Stimulated activated CD4-positive, alpha-beta T cell treated with anti-CD3 and anti-CD28 coated beads, TNF-alpha, amount 100 ng/mL, for 1 hour (primary cell): ENCODE measurements around the gene MEF2D.

Experiments used
- DNase-seq, 3 donors: peaks; one replicate each; pipeline ENCODE4 v3.0.0-alpha.2; 2020; ENCODE audit warnings: low read depth in 3 of 3, low spot score in 1 of 3

Gene MEF2D

DNA sequence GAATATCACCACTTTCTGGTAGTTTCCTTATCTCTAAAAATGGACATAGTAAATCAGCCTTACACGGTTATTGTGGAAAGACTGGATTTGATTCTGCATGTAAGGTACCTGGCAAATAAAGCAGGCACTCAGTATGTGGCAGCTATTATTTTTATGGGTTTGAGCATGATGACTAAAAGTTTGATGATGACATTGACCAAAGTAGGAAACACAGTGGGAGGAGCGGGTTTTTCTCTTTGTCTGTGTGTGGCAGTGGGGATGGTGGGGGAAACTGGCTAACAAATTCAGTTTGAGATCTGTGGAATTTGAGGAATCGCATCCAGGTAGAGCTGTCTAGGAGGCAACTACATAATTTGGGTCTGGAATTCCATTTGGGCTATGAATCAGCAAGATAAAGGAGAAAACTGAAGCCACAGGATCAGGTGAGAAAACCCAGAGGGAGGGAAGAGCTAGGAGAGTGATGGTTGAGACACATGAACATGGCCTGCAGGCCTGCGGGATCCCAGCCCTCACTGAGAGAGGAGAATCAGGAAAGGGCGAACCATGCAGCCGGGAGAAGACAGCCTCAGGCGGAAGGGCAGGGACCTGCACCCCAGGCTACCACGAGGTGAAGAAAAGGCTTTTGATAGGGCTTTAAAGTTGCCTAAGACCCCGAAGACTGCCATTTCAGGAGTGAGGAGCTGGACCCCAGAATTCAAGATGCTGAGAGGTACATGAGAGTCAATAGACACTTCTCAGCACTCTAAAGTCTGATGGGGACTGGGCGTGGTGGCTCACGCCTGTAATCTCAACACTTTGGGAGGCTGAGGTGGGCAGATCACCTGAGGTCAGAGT, 52.2 kb downstream of the MEF2D start:
- no peak for DNase-seq

DNA sequence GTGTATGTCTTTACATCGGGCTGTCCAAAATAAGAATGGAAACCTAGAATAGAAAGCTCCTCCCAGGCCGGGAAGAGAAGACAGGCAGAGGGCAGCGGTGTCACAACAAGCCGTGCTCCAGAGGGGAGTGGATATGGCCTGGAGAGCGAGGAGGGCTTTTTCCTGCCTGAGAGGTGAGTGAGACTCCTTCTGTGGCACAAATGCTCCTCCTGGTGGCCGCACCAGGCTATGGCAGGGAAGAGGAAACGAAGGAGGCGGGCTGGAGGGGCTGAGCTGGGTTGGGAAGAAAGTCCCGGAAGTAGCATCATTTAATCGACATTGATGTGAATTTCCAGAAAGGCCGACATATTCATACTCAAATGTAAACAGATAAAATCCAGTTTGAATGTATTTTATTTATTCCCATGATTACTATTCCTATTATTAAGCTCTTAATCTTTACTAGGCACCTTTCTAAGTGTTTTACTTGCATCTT, 54.7 kb downstream of the MEF2D start:
- DNase-seq = peak; percentile 38 to 74 (median 55)

DNA sequence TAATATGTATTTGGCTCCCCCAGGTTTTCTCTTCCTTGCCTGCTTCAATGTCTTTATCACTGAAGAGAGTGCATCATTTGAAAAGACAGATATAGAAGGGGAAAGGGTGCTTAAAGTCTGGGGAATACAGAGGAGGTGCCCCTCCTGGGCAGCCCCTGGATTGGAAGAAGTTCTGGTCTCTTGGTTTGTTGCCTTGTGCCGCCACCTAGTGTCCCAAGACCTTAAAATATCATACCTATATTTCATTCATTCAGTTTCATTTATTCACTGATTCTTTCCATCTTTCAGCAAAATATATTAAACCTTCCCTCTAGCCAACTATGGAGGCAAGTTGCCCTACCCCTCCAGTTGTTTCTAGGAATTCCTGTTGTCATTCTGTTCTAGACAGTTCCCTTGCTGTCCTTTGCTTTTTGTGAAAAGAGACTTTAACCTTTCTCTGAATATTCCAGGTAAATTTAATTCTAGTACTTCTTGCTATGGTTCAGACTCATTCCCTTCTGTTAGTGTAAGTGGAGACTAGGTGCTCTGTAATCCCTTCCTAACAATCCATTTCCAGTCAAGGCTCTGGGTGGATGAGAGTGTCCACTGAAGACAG, 56.1 kb downstream of the MEF2D start:
- no peak for DNase-seq

DNA sequence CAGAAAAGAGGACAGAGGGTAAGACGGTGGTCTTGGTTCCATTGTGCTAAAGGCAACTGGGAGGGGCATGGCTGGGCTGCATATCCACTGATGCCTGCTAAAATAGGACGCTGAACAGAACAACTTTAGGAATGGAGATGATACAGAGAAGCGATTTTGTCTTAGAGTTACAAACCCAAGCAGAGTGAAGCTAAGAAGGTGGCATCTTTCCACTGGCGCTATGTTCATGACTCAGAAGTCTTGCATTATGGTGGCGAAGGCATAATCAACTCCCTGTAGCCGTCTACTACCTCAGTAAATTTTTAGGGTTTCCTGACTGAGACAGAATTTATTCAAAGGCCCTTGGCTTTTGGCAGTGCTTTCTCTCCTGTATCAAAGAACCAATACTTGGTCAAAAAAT, 57.3 kb downstream of the MEF2D start:
- DNase-seq = no peak

DNA sequence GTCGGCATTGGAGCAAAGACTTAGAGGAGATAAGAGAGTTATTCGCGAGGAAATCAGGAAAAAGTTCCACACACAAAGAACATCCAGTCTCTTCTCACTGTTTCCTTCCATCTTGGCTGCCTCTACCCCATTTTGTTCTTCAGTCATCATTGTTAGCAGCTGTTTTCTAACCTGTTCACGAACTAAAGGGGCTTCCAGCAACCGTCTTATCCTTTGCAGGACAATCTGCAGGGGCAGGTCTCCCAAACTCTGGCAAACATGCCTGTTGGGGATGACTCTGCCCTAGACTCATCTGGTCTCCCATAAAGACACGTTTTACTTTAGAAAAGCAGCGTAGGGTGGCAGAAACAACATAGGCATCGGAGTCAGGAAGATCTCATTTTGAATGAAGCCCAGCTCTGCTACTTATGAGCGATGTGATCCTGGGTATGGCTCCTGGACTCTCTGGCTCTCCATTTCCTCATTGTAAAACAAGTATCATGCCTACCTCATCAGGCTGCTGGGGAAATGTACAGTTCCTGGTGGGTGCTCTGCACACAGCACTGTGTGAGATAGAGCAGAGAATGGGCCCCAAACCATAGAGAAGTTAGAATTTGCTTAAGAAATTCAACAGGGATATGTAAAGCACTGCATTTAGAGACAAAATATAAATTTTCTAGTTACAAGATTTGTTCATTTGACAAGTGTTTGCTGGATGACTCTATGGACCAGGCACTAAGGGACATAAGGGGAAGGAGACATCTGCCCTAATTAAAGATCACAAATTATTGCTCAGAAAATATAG, 59.7 kb downstream of the MEF2D start:
- DNase-seq = no peak

DNA sequence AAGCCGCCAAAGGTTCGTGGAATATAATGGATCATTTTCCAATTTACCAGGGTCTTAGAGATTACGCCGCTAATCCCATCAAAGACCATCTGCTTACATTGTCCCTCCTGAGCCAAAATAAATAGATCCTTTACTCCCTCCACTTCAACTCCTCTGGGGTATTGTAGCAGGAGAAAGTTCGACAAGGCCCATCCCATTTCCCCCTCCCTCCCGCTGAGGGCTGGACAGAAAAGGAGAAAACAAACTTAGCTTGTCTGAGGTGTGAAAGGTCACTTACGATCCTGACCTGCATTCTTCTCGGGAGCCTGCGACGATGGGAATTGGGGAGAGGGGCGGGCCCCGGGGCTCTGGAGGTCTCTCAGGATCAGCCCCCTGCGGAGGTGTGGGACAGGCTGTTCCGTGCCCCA, 60.8 kb downstream of the MEF2D start:
- DNase-seq = no peak

DNA sequence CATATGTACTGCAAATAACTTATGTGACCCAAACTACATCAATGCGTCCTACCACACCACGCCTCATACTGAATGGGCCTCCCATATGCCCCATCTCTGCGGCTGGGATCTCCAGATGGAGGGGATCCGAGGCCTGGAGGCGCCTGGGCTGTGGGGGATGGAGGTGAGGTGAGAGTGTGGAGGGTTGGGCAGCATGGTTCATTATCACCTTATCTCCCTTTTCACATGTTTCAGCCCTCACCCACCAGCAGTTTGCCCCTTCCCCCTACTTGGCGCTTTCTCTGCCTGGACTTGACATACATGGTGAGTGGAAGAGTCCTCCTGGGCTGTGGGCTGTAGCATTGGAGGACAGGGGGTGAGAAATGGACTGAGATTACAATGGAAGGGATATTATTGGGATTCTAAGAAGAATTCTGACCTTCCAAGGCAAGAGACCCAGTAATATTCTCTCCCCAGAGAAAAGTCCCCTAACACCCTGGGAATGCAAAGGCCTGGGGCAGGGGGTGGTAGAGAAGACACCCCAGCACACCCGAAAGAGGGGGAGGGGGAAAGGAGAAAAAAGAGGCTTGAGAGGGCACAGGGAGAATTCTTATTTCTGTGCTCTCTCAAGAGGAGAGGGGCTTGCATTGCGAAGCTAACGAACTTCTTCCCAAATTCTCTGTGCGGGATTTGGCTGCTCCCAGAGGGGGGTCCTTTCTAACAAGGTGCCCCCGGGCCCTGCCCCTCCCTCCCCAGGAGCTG, 61.4 kb downstream of the MEF2D start:
- no peak for DNase-seq

DNA sequence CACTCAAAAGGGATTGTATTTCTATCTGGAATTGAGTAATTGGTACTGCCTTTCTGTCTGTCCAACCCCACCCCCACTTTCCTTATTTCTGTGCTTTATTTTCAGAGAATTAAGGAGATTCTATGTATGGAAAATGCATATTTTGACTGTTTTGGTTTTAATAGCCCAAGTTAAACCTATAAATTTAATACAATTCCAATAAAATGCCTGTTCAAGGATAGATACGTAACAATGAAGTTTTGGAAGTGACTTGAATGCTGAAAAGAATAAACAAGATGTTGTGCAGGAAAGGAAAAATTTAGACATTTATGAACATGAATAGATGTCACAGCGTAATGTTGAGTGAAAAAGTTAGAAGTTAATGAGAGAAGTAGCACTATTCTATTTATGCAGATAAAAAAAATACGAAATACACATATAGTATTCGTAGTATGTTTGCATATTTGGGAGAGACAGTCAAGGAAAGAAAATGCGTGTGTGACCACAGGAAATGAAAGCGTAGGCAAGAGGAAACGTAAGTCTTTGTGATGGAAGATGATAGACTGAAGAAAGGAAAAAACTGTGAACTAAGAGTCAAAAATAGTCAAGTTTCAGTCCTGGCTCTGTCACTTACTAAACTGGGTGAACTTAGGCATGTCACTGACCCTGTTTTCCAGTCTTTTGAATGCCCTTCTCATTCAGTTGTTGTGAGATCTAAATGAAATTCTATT, 62.1 kb downstream of the MEF2D start:
- no peak for DNase-seq

DNA sequence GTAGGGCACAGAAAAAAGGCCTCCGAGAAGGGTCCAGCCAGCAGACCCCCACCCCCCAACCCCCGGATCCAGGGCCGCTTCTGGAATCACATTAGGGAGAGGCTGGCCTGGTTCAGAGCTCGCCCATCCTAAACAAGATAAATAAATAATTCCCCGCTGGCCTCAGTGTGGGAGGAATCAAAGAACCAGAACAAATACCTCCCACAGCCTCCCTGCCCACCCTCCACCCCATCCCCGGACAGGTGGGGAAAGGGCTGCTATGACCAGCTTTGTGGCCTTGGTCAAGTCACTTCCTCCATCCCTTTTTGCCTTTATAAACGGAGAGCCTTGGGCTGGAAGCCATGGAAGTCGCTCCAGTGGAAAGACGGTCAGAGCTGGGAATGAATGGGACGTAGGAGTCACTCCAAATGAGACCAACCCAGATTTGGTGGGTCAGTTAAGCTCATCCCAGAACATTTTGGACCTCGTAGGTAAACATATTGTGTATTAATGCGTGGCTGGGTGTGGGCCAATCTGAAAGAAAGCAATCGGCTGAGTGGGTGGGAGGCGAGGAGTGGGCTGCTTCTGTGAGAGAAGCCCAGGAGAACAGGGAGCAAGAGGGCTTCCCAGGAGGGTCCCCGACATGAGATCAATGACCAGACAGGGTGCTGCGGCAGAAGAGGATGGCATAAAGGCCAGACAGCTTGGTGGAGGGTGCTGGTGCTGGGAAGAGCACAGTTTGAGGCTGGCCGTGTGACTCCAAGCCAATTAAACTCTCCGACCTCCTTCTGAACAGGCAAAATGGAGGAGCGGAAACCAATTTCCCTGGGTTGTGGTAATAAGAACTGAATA, 63.3 kb downstream of the MEF2D start:
- no peak for DNase-seq

DNA sequence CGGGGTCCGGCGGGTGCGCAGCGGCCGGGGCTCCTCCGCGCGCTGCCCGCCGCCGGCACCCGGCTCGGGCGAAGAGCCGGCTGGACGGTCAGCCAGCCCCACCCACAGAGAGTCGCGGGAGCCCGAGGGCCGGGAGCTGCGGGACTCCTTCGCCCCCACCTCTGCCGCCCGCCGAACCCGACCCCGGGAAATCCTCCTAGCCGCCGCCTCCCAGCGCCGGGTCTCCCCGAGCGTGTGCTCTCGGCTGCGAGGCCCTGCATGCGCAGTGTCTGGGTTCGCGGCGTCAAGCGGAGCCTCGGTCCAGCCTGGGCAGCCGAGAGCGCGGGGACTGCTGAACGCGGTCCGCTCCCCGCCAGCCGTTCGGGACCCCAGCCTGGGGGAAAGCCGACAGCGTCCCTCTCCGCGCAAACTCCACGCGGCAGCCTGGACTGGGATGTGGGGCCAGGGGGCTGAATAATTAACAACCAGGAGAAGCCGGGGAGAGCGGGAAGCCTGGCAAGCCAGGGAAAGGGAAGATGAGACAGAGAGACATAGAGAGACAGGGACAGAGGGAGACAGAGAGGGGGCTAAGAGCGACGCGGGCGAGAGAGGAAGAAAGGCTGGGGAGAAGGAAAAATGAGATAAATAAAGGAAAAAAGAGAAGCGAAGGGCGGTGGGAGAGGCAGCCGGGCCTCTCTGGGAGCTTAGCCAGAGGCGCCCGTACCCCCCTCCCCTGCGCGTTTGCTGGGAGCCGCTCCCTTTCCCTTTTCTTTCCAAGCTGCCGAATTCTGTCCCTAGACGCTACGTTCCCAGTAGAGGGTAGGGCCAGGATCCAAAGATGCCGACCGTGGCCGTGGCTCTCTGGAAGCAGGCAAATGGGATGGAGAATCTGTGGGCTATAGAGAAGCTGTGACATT, 64.2 kb downstream of the MEF2D start:
- no peak for DNase-seq

DNA sequence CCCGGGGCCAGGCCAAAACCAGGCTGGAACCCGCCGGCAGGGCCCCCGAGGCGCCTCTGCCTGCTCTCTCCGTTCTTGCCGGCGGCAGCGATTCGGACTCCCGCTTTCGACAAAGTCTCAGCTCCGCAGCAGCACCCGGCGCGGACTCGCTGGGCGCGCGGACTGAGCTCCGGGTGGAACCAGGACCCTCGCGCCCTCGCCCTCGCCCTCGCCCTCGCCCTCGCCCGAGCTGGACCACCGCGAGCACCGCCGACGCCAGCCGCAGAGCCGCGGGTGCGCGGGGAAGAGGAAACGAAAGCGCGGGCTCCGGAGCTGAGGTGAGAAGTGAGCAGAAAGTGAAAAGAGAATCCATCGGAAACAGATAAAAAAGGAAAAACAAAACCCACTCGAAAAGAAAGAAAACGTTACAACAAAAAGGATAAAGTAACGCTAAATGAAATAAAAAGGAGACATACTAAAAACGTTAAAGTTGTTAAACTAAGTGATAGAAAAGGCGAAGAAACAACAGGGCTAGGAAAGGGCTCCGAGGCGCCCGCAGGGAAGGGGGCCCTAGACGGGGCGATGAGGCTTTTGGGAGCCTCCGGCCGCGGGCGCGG, 64.9 kb downstream of the MEF2D start:
- DNase-seq = no peak

DNA sequence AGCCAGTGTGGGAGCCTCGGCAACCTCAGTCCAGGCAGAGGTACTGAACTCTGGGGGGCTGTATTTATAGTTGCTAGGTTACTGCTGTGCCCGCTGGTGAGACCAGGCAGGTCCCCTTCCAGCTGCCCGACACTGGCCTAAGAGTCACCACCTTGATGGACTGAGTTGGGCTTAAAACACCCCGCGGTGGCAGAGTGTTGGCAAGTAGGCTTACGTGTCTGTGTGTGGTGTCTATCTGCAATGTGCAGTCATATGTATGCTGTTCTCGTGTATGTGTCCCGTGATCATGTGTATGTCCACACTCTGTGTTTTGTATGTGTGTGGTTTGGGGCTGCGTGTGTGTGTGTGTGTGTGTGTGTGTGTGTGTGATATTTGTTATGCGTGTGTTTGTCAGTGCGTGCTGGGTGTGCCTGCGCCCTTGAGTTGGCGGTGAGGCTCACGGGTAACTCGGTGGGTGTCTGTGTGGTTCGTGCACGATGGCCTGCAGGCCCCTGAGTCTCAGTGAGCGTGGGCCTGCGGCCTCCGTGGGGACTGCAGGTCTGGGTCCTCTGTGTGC, 65.5 kb downstream of the MEF2D start:
- DNase-seq = no peak

DNA sequence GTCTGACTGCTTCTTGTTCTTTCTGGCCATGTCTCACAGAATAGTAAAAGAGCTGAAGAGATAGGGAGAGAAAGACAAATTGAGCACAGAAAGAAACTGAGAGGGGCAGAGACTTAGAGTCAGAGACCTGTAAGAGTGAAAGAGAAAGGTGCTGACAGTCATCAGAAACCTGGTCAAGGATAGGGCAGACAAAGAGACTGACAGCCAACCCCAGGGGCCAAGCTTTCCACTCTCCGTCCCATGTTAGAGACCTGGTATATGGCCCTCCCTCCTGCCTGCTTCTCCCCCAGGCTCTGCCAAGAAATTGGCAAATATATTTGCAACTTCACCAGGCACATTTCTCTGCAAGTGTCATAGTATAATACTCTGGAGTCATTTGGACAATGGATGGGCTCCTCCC, 67.0 kb downstream of the MEF2D start:
- DNase-seq = no peak

DNA sequence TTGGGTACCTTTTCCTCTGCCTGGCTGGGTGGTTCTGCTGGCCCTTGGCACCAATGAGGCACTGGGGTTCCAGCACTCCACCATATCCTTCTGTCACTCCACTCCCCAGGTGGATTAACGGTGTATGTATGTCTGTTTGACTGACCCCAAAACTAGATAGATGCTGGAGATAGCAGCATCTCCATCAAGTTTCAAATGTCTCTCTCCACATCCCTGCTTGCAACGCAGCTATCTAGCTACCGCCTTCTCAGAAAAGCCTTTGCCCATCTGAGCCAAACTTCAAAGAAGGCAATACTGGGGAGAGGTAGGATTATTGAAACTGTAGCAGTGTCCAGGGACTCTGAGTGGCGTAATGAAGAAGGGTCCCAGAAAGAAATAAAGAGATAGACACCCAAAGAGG, 67.5 kb downstream of the MEF2D start:
- no peak for DNase-seq

DNA sequence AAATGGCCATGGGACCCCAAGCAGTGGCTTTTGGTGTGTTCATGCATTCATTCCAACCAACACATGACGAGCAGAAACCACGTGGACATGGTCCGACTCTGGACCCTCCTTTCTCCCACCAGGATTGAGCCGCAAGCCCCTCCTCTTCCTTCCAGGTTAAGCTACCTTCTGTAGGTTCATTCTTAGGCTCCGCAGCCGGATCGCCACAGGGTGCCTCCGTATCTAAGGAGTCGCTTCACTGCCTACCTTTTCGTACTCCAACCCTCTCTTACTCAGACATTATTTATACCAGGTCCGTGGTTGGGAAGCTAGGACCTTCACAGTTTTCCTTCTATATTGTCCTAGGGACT, 67.9 kb downstream of the MEF2D start:
- DNase-seq = no peak

DNA sequence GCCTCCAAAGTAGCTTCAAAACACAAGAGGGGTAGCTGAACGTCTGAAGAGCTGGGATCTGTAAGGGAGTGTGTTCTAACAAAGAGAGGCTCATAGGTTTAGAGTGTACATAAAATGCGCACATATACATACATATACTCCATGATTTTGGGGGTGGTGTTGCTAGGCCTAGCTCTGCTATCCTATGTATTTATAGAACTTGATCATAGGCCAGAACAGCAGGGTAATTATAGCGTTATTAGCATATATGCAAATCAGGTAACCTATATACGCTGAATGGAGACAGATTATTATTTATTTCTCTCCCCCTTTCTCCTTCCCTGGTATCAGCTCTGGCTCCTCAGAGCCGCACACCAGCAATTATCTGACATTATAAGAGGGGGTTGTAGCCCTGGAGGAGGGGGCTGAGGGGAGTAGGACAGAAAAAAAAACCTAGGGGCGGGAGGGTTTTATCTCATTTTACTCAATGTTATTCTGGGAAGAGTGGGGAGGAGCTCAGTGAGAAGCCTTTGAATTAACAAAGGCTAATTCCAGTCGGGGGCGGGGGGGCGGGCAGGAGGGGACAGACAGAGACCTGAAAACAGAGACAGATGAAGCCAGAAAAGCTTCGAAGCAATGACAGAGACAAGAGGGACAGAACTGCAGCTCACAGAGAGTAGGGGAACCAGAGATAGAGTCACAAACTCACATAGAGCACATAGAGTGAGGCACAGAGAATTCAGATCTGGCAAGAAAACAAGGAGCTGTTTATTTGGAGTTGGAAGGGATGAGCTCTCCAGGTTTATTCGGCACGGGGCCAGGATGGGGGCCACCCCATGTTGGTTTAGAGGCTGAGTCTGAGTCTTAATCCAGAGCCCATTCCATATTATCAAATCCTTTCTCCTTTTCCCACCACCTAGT, 68.6 kb downstream of the MEF2D start:
- no peak for DNase-seq

DNA sequence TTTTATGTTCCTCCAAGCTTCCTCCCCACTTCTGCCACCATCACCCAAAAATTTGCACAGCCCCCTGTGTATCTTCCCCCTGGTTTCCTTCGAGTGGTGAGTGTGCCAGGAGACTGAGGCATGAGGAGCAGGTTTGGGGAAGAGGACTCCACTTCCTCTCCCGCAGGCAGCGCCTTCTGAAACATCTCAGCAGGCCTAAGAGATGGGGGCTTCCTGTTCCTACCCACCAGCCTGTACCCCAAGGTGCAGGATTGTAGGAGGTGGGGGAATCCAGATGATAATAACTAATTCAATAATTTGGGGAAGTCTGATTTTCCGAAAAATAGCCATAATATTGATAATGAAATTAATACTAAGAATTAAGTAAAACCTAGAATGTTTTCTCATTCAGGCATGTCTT, 69.2 kb downstream of the MEF2D start:
- no peak for DNase-seq
